ENCODE results near the gene RRP12. TPM values are rescaled to one million over a fixed set of nuclear protein-coding genes. Genes with fewer than 3 reads are reported as not detected.

The RRP12 gene
- total and polyA plus RNA-seq, 9 of the 15 experiments (the other 6 are each of a cell fraction or from before 2014, with no cell fraction given) = 4.6 to 68.2 (median 21.8) TPM

DNA sequence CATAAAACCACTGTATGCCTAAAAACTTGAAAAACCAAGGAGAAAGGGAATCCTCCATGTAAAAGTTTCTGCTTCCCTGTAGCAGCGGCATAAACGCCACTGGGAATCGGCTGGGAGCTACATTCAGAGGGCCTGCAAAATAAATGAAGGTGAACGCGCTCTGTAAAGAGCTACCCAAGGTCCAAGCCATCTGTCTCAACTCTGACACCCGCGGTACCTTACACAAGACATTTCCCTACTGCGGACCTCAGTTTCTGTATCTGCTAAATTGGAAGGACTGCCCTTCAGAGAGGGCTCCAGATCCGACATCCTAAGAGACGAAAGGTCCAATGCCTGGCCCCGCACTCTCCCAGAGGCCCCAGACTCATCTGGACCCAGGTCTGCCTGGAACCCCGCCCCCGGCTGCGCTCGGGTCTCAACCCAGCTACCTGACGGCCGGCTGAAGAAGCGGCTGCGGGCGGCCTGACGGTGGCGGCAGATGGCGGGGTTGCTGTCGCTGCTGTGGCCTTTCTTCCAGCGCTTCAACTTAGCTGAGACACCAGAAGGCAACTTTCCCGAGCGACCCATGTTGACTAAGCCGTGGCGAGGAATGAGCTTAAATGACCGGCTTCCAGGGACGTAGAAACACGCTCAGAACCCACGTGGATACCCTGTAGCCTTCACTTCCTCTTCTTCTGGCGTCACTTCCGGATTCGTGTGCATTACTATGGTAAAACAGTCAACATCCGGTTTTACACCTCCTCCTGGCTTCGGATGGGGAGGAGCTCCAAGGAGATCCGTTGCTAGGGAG is at the start of gene RRP12 (continued):
- TF ChIP-seq, protein P1, sequence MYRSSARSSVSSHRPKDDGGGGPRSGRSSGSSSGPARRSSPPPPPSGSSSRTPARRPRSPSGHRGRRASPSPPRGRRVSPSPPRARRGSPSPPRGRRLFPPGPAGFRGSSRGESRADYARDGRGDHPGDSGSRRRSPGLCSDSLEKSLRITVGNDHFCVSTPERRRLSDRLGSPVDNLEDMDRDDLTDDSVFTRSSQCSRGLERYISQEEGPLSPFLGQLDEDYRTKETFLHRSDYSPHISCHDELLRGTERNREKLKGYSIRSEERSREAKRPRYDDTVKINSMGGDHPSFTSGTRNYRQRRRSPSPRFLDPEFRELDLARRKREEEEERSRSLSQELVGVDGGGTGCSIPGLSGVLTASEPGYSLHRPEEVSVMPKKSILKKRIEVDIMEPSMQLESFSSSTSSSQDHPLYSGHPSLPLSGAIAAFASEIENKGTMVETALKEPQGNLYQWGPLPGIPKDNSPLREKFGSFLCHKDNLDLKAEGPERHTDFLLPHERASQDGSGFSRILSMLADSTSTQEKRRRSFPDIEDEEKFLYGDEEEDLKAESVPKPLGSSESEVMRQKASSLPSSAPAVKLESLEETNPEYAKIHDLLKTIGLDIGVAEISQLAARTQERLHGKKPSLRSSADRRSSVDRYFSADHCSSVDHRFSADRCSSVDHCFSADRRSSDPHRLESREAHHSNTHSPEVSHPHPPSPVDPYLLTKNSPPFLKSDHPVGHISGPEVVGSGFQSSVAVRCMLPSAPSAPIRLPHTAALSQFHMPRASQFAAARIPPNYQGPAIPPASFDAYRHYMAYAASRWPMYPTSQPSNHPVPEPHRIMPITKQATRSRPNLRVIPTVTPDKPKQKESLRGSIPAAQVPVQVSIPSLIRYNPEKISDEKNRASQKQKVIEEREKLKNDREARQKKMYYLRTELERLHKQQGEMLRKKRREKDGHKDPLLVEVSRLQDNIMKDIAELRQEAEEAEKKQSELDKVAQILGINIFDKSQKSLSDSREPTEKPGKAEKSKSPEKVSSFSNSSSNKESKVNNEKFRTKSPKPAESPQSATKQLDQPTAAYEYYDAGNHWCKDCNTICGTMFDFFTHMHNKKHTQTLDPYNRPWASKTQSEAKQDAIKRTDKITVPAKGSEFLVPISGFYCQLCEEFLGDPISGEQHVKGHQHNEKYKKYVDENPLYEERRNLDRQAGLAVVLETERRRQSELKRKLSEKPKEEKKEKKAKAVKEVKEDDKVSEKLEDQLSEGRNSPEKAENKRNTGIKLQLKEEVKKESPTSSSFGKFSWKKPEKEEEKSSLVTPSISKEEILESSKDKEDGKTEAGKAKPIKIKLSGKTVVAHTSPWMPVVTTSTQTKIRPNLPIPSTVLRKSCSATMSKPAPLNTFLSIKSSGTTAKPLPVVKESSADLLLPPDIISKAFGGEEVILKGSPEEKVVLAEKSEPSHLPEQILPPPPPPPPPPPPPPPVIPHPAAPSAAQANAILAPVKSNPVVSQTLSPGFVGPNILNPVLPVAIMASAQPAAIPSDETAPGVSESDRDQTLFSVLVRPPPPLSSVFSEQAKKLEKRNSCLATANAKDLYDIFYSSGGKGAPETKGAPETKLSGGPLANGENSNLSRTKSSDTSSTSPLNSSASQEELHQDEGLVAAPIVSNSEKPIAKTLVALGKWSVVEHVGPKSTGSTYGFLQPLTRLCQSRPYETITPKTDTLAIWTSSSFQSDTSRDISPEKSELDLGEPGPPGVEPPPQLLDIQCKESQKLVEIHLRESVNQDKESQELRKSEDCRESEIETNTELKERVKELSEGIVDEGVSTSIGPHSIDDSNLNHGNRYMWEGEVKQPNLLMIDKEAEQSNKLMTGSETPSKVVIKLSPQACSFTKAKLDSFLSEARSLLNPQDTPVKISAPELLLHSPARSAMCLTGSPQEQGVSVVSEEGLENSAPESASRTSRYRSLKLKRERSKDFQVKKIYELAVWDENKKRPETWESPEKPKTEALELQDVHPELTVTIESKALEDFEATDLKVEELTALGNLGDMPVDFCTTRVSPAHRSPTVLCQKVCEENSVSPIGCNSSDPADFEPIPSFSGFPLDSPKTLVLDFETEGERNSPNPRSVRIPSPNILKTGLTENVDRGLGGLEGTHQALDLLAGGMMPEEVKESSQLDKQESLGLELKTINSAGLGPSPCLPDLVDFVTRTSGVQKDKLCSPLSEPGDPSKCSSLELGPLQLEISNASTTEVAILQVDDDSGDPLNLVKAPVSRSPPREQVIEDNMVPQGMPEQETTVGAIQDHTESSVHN (IDR thresholded peaks at IDR 0.05; ENCODE audit: borderline replicate concordance in 1 of 2, low read depth in 1 of 2) = no peak
- TF ChIP-seq ZFPM2 (CRISPR knock-in tag; IDR thresholded peaks at IDR 0.05) (no peak), MAZ (CRISPR knock-in tag; conservative IDR thresholded peaks at IDR 0.05 in 1 of 2, IDR thresholded peaks at IDR 0.05 in 1 of 2) (no peak), ZNF3 (CRISPR knock-in tag; IDR thresholded peaks at IDR 0.05) (no peak), IRF2 (CRISPR knock-in tag; IDR thresholded peaks at IDR 0.05) (no peak), YY1 (IDR thresholded peaks at IDR 0.05; ENCODE audit: borderline replicate concordance in 1 of 3, control insufficient read depth in 1 of 3, extremely low read depth in 1 of 3, insufficient read depth in 3 of 3, insufficient read length in 1 of 3, insufficient replicate concordance in 2 of 3, low read depth in 1 of 3, low read length in 2 of 3) (peak in 1 of 3 experiments; percentile 23), MXI1 (IDR thresholded peaks at IDR 0.05; ENCODE audit: low read depth, low read length) (peak; percentile 99), ZNF699 (CRISPR knock-in tag; IDR thresholded peaks at IDR 0.05; ENCODE audit: insufficient replicate concordance) (no peak), TFE3 (CRISPR knock-in tag; IDR thresholded peaks at IDR 0.05) (no peak), ZNF41 (CRISPR knock-in tag; conservative IDR thresholded peaks at IDR 0.05) (no peak)
- TF ChIP-seq, protein P2, sequence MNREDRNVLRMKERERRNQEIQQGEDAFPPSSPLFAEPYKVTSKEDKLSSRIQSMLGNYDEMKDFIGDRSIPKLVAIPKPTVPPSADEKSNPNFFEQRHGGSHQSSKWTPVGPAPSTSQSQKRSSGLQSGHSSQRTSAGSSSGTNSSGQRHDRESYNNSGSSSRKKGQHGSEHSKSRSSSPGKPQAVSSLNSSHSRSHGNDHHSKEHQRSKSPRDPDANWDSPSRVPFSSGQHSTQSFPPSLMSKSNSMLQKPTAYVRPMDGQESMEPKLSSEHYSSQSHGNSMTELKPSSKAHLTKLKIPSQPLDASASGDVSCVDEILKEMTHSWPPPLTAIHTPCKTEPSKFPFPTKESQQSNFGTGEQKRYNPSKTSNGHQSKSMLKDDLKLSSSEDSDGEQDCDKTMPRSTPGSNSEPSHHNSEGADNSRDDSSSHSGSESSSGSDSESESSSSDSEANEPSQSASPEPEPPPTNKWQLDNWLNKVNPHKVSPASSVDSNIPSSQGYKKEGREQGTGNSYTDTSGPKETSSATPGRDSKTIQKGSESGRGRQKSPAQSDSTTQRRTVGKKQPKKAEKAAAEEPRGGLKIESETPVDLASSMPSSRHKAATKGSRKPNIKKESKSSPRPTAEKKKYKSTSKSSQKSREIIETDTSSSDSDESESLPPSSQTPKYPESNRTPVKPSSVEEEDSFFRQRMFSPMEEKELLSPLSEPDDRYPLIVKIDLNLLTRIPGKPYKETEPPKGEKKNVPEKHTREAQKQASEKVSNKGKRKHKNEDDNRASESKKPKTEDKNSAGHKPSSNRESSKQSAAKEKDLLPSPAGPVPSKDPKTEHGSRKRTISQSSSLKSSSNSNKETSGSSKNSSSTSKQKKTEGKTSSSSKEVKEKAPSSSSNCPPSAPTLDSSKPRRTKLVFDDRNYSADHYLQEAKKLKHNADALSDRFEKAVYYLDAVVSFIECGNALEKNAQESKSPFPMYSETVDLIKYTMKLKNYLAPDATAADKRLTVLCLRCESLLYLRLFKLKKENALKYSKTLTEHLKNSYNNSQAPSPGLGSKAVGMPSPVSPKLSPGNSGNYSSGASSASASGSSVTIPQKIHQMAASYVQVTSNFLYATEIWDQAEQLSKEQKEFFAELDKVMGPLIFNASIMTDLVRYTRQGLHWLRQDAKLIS (CRISPR knock-in tag; IDR thresholded peaks at IDR 0.05) = peak; percentile 81; the same call in 1 of the 2 replicates

Measured in K562 (cell line).